Upper lobe of left lung (tissue), 6 donors: ENCODE data around the gene PYROXD2. TPM values are rescaled to one million over a fixed set of nuclear protein-coding genes. Genes with fewer than 3 reads are reported as not detected.

Experiments
- ATAC-seq, 2 donors: fragments of 200-7000 bp; cut with Tn5 transposase; one replicate each; pipeline ENCODE4 v1.9.1; 2022; ENCODE audit warnings: mild to moderate bottlenecking in 2 of 2, moderate library complexity in 2 of 2; ENCODE audit not compliant: low FRiP score in 2 of 2
- DNase-seq, 2 donors: peaks; one replicate each; pipeline ENCODE4 v3.0.0-alpha.2; 2019 to 2020
- H3K27ac ChIP-seq, 4 donors: fragments of 200-600 bp; sonication (generic); one replicate each; pipeline ENCODE4 v1.5.1; 2016 to 2019
- H3K27me3 ChIP-seq, 4 donors: fragments of 200-600 bp; sonication (generic); one replicate each; pipeline ENCODE4 v1.5.1; 2017 to 2019
- H3K36me3 ChIP-seq, 4 donors: fragments of 200-600 bp; sonication (generic); one replicate each; pipeline ENCODE4 v1.5.1; 2016 to 2019
- H3K4me1 ChIP-seq, 4 donors: fragments of 200-600 bp; sonication (generic); one replicate each; pipeline ENCODE4 v1.5.1; 2018 to 2019
- H3K4me3 ChIP-seq, 4 donors: fragments of 200-600 bp; sonication (generic); one replicate each; pipeline ENCODE4 v1.5.1; 2017 to 2019; ENCODE audit warnings: mild to moderate bottlenecking in 2 of 4, moderate library complexity in 1 of 4
- H3K9me3 ChIP-seq, 4 donors: fragments of 200-600 bp; sonication (generic); one replicate each; pipeline ENCODE4 v1.5.1; 2018 to 2019
- EP300 ChIP-seq, 4 donors: sonication (generic); formaldehyde crosslinking; IDR thresholded peaks; one replicate each; pipeline ENCODE4 v1.5.1; 2017; ENCODE audit warnings: antibody characterized with exemption in 4 of 4, control low read depth in 2 of 4
- POLR2A ChIP-seq, 4 donors: fragments of 450-650 bp; IDR thresholded peaks; one replicate each; pipeline ENCODE4 v1.5.1; 2016 to 2017; ENCODE audit warnings: antibody characterized with exemption in 4 of 4, mild to moderate bottlenecking in 2 of 4
- POLR2AphosphoS5 ChIP-seq, 2 donors: sonication (generic); formaldehyde crosslinking; IDR thresholded peaks; one replicate each; pipeline ENCODE4 v1.5.1; 2017; ENCODE audit warnings: antibody characterized with exemption in 2 of 2
- WGBS, 2 donors: methylation state at CpG; one replicate each; pipeline ENCODE4 v1.1.5; 2017 to 2018; 5-methylcytosine and 5-hydroxymethylcytosine counted together
- total RNA-seq, 6 donors: library from RNA; depleted of rRNA in 4 of 6; stranded (reverse); fragments of >200 nt in 4 of 6; gene quantifications; one replicate each; pipeline versions ENCODE4 v1.1.0 to v1.2.1, GENCODE V29; 2016 to 2021
- TF ChIP-seq, protein P1 (sequence below), 6 experiments: fragments of 450-650 bp in 4 of 6; fragments of 200-600 bp in 2 of 6; sonication (generic) in 2 of 6; IDR thresholded peaks; one replicate each; pipeline ENCODE4 v1.5.1; 2016 to 2019; ENCODE audit warnings: antibody characterized with exemption in 6 of 6
- donor health status: DM: no; HTN: no; CAD: no; lungs with moderate emphysema.
- donor health status: DM: no; HTN: yes; CAD: no; lungs with severe emphysema.

Gene PYROXD2
- total RNA-seq, 6 donors from 2014 or later = 6.5 to 29.3 (median 9.3) TPM

DNA sequence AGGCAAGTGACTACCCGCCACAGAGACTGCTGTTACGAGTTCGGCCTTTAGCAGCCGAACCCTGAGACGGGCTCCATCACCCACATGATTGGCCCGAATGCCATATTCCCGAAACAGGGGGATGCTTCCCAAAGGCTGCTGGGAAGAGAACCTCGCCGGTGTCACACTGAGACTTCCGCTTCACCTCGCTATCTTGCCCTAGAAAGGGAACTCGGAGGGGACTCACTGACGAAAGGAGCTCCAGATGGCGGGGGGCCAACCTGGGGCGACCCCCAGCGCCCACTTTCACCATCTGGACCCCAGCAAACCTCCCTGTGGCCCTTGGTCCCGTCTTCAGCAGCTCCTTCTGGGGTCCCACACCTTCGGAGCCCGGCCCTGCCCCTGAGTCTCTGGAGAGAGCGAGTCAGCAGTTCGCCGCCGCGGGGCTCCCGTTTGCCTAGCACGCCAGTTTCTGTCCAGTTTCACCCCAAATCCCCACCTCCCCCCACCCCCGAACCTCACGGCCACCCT is 31.2 kb upstream of the PYROXD2 start:
- TF ChIP-seq POLR2AphosphoS5 (IDR thresholded peaks at IDR 0.05) (no peak), POLR2A (IDR thresholded peaks at IDR 0.05) (no peak), EP300 (IDR thresholded peaks at IDR 0.05) (no peak)
- TF ChIP-seq, protein P1, sequence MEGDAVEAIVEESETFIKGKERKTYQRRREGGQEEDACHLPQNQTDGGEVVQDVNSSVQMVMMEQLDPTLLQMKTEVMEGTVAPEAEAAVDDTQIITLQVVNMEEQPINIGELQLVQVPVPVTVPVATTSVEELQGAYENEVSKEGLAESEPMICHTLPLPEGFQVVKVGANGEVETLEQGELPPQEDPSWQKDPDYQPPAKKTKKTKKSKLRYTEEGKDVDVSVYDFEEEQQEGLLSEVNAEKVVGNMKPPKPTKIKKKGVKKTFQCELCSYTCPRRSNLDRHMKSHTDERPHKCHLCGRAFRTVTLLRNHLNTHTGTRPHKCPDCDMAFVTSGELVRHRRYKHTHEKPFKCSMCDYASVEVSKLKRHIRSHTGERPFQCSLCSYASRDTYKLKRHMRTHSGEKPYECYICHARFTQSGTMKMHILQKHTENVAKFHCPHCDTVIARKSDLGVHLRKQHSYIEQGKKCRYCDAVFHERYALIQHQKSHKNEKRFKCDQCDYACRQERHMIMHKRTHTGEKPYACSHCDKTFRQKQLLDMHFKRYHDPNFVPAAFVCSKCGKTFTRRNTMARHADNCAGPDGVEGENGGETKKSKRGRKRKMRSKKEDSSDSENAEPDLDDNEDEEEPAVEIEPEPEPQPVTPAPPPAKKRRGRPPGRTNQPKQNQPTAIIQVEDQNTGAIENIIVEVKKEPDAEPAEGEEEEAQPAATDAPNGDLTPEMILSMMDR (IDR thresholded peaks at IDR 0.05) = no peak
- H3K27ac ChIP-seq = peak overlapping the region; percentile 83 to 95 (median 94)
- no peaks in the 10 kb centered on the region for H3K9me3 ChIP-seq
- peak; percentile 35 to 68 for ATAC-seq
- peaks cover 0 to 37% (median 30%) of the 10 kb centered on the region in 4 donors for H3K36me3 ChIP-seq
- no peaks in the 10 kb centered on the region for H3K27me3 ChIP-seq
- peak in 1 of 2 donors; percentile 41 for DNase-seq
- WGBS, 2 donors = 6 to 11% methylated on average over 6 to 18 of the region's 28 CpGs
- peaks cover 9 to 35% (median 12%) of the 10 kb centered on the region in 4 donors for H3K4me1 ChIP-seq
- H3K4me3 ChIP-seq = peak overlapping the region; percentile 62 to 95 (median 89)

DNA sequence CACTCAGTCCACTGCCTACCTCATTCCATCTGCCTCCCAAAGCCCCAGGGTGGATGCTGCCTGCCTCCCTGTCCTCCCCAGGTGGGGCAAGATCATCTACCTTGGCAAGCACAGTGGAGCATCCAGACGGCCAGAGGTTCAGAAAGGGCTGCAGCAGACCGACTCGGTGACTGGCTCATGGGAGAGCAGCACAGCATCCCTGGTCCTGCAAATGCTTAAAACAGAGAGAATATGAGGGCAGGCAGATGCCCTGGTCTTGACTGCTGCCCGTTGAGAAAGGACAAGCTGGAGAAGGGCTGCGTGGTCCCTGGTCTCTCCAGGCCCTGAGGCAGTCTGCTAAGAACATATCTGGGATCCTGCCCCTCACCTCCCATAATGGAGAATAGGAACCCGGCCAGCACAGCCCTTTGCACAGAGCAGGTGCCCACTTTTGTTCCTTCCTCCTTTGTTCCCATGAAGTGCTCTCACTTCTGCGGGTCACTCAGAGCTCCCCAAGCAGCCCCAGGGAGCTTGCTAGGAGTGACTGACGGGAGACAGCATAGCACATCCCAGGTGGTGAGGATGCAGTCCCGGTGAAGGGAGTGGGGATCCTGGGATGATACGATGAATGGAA is 30.3 kb upstream of the PYROXD2 start:
- WGBS, 2 donors = 77 to 87% methylated on average over 9 to 10 of the region's 10 CpGs
- H3K4me3 ChIP-seq = peak overlapping the region in 1 of 4 donors; percentile 62

DNA sequence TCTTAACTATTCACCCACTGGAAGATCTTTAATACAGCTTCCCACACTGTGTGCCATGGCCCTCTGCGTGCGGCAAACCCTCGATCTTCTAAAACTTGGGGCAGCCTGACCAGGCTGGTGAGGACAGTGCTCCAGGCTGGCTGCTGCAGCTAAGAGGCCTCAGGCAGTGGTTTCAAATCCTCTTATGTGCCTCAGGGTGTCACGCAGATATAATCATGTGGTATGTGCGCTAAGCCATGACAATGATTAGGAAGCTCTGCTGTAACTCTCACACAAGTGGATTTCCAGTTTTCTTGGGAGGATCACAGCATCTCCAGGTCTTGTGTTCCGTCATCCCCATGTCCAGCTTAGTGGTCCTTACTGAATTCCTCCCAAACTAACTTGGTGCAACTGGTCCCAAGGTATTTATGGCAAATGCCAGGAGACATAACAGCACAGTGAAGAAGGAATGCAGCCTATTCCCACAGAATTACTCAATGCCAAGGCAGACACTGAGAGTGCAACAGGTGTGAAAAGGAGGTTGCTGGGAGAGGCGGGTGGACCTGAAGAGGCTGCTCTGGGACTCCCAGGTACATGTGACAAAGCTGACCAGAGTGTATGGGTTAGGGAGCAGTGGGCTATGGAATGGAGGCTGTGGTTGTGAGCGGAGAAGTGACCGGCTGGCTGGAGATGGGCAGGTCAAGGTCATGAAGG is 29.5 kb upstream of the PYROXD2 start:
- 77 to 90% methylated on average over 9 of the region's 9 CpGs for WGBS, 2 donors
- Histone ChIP-seq H3K4me3 (no peak overlapping the region), H3K36me3 (peaks cover 0 to 46% (median 37%) of the 10 kb centered on the region in 4 donors), H3K27ac (peak overlapping the region in 1 of 4 donors; percentile 37), H3K27me3 (no peaks in the 10 kb centered on the region), H3K4me1 (peaks cover 9 to 35% (median 12%) of the 10 kb centered on the region in 4 donors), H3K9me3 (no peaks in the 10 kb centered on the region)
- ATAC-seq (no peak), DNase-seq (no peak)
- no peak for TF ChIP-seq POLR2AphosphoS5 (IDR thresholded peaks at IDR 0.05)
- no peak for TF ChIP-seq EP300 (IDR thresholded peaks at IDR 0.05)
- peak in 1 of 4 donors; percentile 20 for TF ChIP-seq POLR2A (IDR thresholded peaks at IDR 0.05)
- TF ChIP-seq, protein P1 (IDR thresholded peaks at IDR 0.05) = no peak

More for the DNA sequence above, 30.3 kb upstream of the PYROXD2 start:
- ATAC-seq = no peak
- no peaks in the 10 kb centered on the region for H3K9me3 ChIP-seq
- peak overlapping the region; percentile 37 to 94 (median 88) for H3K27ac ChIP-seq
- peaks cover 0 to 41% (median 31%) of the 10 kb centered on the region in 4 donors for H3K36me3 ChIP-seq
- H3K27me3 ChIP-seq = no peaks in the 10 kb centered on the region
- no peak for TF ChIP-seq POLR2AphosphoS5 (IDR thresholded peaks at IDR 0.05)
- TF ChIP-seq POLR2A (IDR thresholded peaks at IDR 0.05) = no peak
- no peak for TF ChIP-seq EP300 (IDR thresholded peaks at IDR 0.05)
- TF ChIP-seq, protein P1 (IDR thresholded peaks at IDR 0.05) = no peak
- DNase-seq = no peak
- H3K4me1 ChIP-seq = peaks cover 9 to 35% (median 12%) of the 10 kb centered on the region in 4 donors

DNA sequence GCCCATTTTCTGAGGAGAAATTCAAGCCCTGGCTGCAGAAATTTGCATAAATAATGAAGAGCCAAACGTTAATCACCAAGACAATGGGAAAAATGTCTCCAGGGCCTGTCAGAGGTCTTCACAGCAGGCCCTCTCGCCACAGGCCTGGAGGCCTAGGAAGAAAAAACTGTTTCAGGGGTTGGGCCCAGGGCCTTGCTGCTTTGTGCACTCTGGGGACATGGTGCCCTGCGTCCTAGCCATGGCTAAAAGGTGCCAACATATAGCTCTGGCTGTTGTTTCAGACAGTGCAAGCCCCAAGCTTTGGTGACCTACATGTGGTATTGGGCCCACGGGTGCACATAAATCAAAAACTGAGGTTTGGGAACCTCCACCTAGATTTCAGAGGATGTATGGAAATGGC is 23.7 kb upstream of the PYROXD2 start:
- no peak for ATAC-seq
- Histone ChIP-seq H3K4me1 (peaks cover 0 to 12% (median 0%) of the 10 kb centered on the region in 4 donors), H3K27ac (no peak overlapping the region), H3K27me3 (no peaks in the 10 kb centered on the region), H3K36me3 (peaks cover 17 to 80% (median 53%) of the 10 kb centered on the region in 4 donors), H3K4me3 (no peak overlapping the region), H3K9me3 (no peaks in the 10 kb centered on the region)
- WGBS, 2 donors = 89 to 93% methylated on average over 4 of the region's 4 CpGs
- DNase-seq = no peak
- TF ChIP-seq, protein P1 (IDR thresholded peaks at IDR 0.05) = no peak
- TF ChIP-seq POLR2AphosphoS5 (IDR thresholded peaks at IDR 0.05) (no peak), POLR2A (IDR thresholded peaks at IDR 0.05) (no peak), EP300 (IDR thresholded peaks at IDR 0.05) (no peak)
